CD4-positive, alpha-beta T cell (primary cell): ENCODE measurements around the gene PCDH9. TPM values are rescaled to one million over a fixed set of nuclear protein-coding genes. Genes with fewer than 3 reads are reported as not detected.

Experiments
- ATAC-seq: fragments of 200-7000 bp; cut with Tn5 transposase; one replicate; pipeline ENCODE4 v1.10.0; 2022; ENCODE audit warnings: mild to moderate bottlenecking; ENCODE audit not compliant: poor library complexity
- CTCF ChIA-PET: fragments of 350-600 bp; sonication (Branson Sonifier 250); formaldehyde crosslinking; loops from one replicate; lab custom pipeline; 2021; ENCODE audit warnings: antibody characterized with exemption, inconsistent platforms; lab: Charles Lee
- POLR2A ChIA-PET: fragments of 350-600 bp; sonication (Branson Sonifier 250); formaldehyde crosslinking; loops from one replicate; lab custom pipeline; 2021; ENCODE audit warnings: antibody characterized with exemption, inconsistent platforms; lab: Charles Lee
- DNase-seq, 14 experiments: peaks; one replicate each; pipeline ENCODE4 v3.0.0-alpha.2; 2013 to 2020; ENCODE audit warnings: mixed read lengths in 2 of 14
- H3K27ac ChIP-seq, 2 donors: one replicate each; pipeline versions ENCODE4 v1.5.1 to v1.7.0; 2013; ENCODE audit warnings: low read length in 2 of 2, low read depth in 1 of 2, mild to moderate bottlenecking in 1 of 2
- H3K27me3 ChIP-seq, 2 experiments: 1 replicate in 1 of 2; 2 replicates in 1 of 2; pipeline versions ENCODE4 v1.6.1 to v1.7.0; 2013; ENCODE audit warnings: low read length in 2 of 2, control low read depth in 1 of 2, mild to moderate bottlenecking in 1 of 2, moderate library complexity in 1 of 2; ENCODE audit not compliant: insufficient read depth in 2 of 2, control insufficient read depth in 1 of 2
- H3K36me3 ChIP-seq: one replicate; pipeline ENCODE4 v1.6.1; 2013; ENCODE audit warnings: low read length, control low read depth; ENCODE audit not compliant: insufficient read depth
- H3K4me1 ChIP-seq: one replicate; pipeline ENCODE4 v1.6.1; 2013; ENCODE audit warnings: low read length, control low read depth; ENCODE audit not compliant: insufficient read depth
- H3K4me3 ChIP-seq: one replicate; pipeline ENCODE4 v1.5.1; 2013; ENCODE audit warnings: mild to moderate bottlenecking, low read length, moderate library complexity
- H3K9me3 ChIP-seq, 2 experiments: 1 replicate in 1 of 2; 2 replicates in 1 of 2; pipeline versions ENCODE4 v1.6.1 to v1.7.0; 2013; ENCODE audit warnings: low read length in 2 of 2, mild to moderate bottlenecking in 2 of 2, control low read depth in 1 of 2, moderate library complexity in 1 of 2; ENCODE audit not compliant: control insufficient read depth in 1 of 2, insufficient read depth in 1 of 2
- H3K27ac Mint-ChIP-seq: one replicate; pipeline ENCODE4 v1.8.0; 2020; ENCODE audit warnings: mixed read lengths
- H3K27me3 Mint-ChIP-seq: one replicate; pipeline ENCODE4 v1.8.0; 2021; ENCODE audit warnings: mixed read lengths
- H3K36me3 Mint-ChIP-seq: one replicate; pipeline ENCODE4 v1.8.0; 2021; ENCODE audit warnings: low read depth, mixed read lengths
- H3K4me1 Mint-ChIP-seq: one replicate; pipeline ENCODE4 v1.8.0; 2021; ENCODE audit warnings: low read depth, mixed read lengths
- H3K4me3 Mint-ChIP-seq: one replicate; pipeline ENCODE4 v1.8.0; 2020; ENCODE audit warnings: mild to moderate bottlenecking, mixed read lengths
- H3K9me3 Mint-ChIP-seq: one replicate; pipeline ENCODE4 v1.8.0; 2020; ENCODE audit warnings: mixed read lengths
- CTCF ChIP-seq: fragments of 200-600 bp; IDR thresholded peaks from one replicate; pipeline ENCODE4 v1.8.0; 2022; ENCODE audit warnings: antibody characterized with exemption, mild to moderate bottlenecking
- intact Hi-C, 2 experiments: fragments of 100-400 bp; cut with DNase I in 1 of 2; cut with micrococcal nuclease in 1 of 2; formaldehyde crosslinking; loops; one replicate each; pipeline versions ENCODE4 v1.15.1 to v1.9.0; 2023 to 2025; cut with DNase I, micrococcal nuclease
- total RNA-seq, 174 experiments: library from RNA in 2 of 174; stranded (reverse) in 2 of 174; gene quantifications; one replicate each; pipeline ENCODE4 v1.2.3 and lab custom pipeline; 2021 to 2026

PCDH9 gene
- total RNA-seq, 2 experiments from 2014 or later: 0.08 to 0.19 TPM

DNA sequence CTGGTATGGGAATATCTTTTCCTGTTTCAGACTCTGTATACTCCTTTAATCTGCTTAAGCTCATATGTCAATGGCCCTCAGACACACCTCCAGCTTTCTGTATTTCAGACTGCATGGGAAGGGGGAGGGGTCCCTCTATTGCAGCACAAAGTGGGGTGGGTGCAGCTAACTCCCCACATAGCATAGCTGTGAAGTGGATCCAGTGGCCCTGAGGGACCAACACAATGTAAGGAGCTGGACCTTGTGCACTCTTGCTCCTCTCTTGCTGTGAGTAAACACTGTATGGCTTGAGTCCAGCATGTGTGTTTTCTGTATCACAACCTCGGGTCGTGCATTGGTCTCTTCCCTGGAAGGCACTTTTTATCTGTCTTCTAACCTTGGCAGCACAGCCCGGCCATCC lies 669.9 kb downstream of the PCDH9 start:
- H3K4me1 ChIP-seq: no peaks in the 10 kb centered on the region
- no peaks in the 10 kb centered on the region for H3K27me3 ChIP-seq
- H3K4me3 ChIP-seq: no peak overlapping the region
- Mint-ChIP-seq H3K36me3 (no peaks in the 10 kb centered on the region), H3K4me1 (no peaks in the 10 kb centered on the region), H3K27ac (no peak overlapping the region), H3K27me3 (no peaks in the 10 kb centered on the region), H3K4me3 (no peak overlapping the region), H3K9me3 (no peaks in the 10 kb centered on the region)
- ATAC-seq (no peak), DNase-seq (no peak)
- H3K36me3 ChIP-seq: no peaks in the 10 kb centered on the region
- intact Hi-C loops: no loop called here
- peaks cover 0 to 8% of the 10 kb centered on the region in 2 experiments for H3K9me3 ChIP-seq
- no peak overlapping the region for H3K27ac ChIP-seq
- ChIA-PET CTCF (no interaction called here), POLR2A (no interaction called here)
- TF ChIP-seq CTCF: no peak

GRCh38 chr13:66559093-66559492 lies 671.0 kb downstream of the PCDH9 start:
- no peak overlapping the region for H3K27ac ChIP-seq
- intact Hi-C loops: no loop called here
- POLR2A ChIA-PET: no interaction called here
- no peaks in the 10 kb centered on the region for H3K36me3 Mint-ChIP-seq
- no peaks in the 10 kb centered on the region for H3K4me1 ChIP-seq
- H3K4me3 ChIP-seq: no peak overlapping the region
- no peaks in the 10 kb centered on the region for H3K4me1 Mint-ChIP-seq
- H3K36me3 ChIP-seq: no peaks in the 10 kb centered on the region
- DNase-seq (no peak), ATAC-seq (no peak)
- H3K27ac Mint-ChIP-seq: no peak overlapping the region
- no peak for TF ChIP-seq CTCF
- no peaks in the 10 kb centered on the region for H3K27me3 ChIP-seq
- H3K9me3 Mint-ChIP-seq: no peaks in the 10 kb centered on the region
- no peak overlapping the region for H3K4me3 Mint-ChIP-seq
- no peaks in the 10 kb centered on the region for H3K27me3 Mint-ChIP-seq
- peaks cover 0 to 12% of the 10 kb centered on the region in 2 experiments for H3K9me3 ChIP-seq
- CTCF ChIA-PET: no interaction called here

DNA sequence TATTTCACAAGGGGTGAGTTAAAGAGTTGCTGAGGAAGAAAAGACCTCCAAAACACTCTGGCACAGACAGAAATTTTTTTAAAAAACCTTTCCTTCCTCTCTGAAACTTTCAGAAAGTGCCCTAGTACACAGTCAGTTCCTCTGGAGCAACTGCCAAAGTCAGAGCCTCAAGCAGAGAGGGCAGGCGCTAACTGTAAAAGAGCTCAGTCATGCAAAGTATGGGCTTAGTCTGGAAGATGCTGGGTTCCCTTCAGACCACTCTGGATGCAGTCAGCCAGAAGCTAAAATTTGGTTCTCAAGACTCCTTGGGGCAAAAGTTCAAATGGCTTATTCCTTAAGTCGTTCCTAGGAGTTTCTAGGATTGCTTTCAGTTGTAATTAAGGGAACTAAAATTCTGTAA lies 671.6 kb downstream of the PCDH9 start:
- no peaks in the 10 kb centered on the region for H3K9me3 Mint-ChIP-seq
- no peak for DNase-seq
- no peaks in the 10 kb centered on the region for H3K36me3 ChIP-seq
- H3K4me3 Mint-ChIP-seq: no peak overlapping the region
- ChIA-PET POLR2A (no interaction called here), CTCF (no interaction called here)
- H3K4me1 Mint-ChIP-seq: no peaks in the 10 kb centered on the region
- ATAC-seq: no peak
- H3K27ac ChIP-seq: no peak overlapping the region
- intact Hi-C loops: no loop called here
- H3K27ac Mint-ChIP-seq: no peak overlapping the region
- TF ChIP-seq CTCF: no peak
- no peaks in the 10 kb centered on the region for H3K27me3 Mint-ChIP-seq
- no peaks in the 10 kb centered on the region for H3K27me3 ChIP-seq
- peaks cover 0 to 12% of the 10 kb centered on the region in 2 experiments for H3K9me3 ChIP-seq
- no peaks in the 10 kb centered on the region for H3K4me1 ChIP-seq
- no peaks in the 10 kb centered on the region for H3K36me3 Mint-ChIP-seq
- H3K4me3 ChIP-seq: no peak overlapping the region
